GM18861 (cell line): ENCODE data around the gene RANBP17.
"Not testable (repeated sequence)": the region's sequence is repeated elsewhere in the genome, so short reads cannot be mapped to it uniquely, and the experiment has no call there.

Experiments used
- ATAC-seq: cut with Tn5 transposase; IDR thresholded peaks from one replicate; pipeline ENCODE4 v1.9.1; 2021; ENCODE audit not compliant: unreplicated experiment

The RANBP17 gene

GRCh38 chr5:170865622-170866021 lies 3.8 kb downstream of the RANBP17 start:
- ATAC-seq = peak; percentile 71

GRCh38 chr5:170867825-170868224 lies 6.0 kb downstream of the RANBP17 start:
- no peak for ATAC-seq

- not testable (repeated sequence) for ATAC-seq
These were observed 8.6 kb downstream of the RANBP17 start for GRCh38 chr5:170870390-170870789.

GRCh38 chr5:170874017-170874416 lies 12.2 kb downstream of the RANBP17 start:
- no peak for ATAC-seq

- ATAC-seq = no peak
These were observed 14.0 kb downstream of the RANBP17 start for GRCh38 chr5:170875811-170876210.

- ATAC-seq = no peak
These were observed 18.3 kb downstream of the RANBP17 start for GRCh38 chr5:170880084-170880483.

- ATAC-seq = no peak
These were observed 20.5 kb downstream of the RANBP17 start for GRCh38 chr5:170882345-170882744.

GRCh38 chr5:170885256-170885655 lies 23.4 kb downstream of the RANBP17 start:
- no peak for ATAC-seq

- no peak for ATAC-seq
These were observed 24.0 kb downstream of the RANBP17 start for GRCh38 chr5:170885809-170886208.

GRCh38 chr5:170886210-170886894 lies 24.5 kb downstream of the RANBP17 start:
- ATAC-seq = no peak

- no peak for ATAC-seq
These were observed 30.4 kb downstream of the RANBP17 start for GRCh38 chr5:170892196-170892595.

GRCh38 chr5:170894665-170895064 lies 32.8 kb downstream of the RANBP17 start:
- ATAC-seq = no peak

GRCh38 chr5:170896779-170897178 lies 35.0 kb downstream of the RANBP17 start:
- ATAC-seq = no peak

GRCh38 chr5:170903075-170903474 lies 41.3 kb downstream of the RANBP17 start:
- ATAC-seq = no peak

GRCh38 chr5:170907758-170908157 lies 45.9 kb downstream of the RANBP17 start:
- no peak for ATAC-seq

- ATAC-seq = no peak
These were observed 51.8 kb downstream of the RANBP17 start for GRCh38 chr5:170913573-170913972.

GRCh38 chr5:170917113-170917512 lies 55.3 kb downstream of the RANBP17 start:
- ATAC-seq = no peak

- ATAC-seq = no peak
These were observed 58.4 kb downstream of the RANBP17 start for GRCh38 chr5:170920196-170920595.

- not testable (repeated sequence) for ATAC-seq
These were observed 60.5 kb downstream of the RANBP17 start for GRCh38 chr5:170922331-170922730.

- no peak for ATAC-seq
These were observed 62.2 kb downstream of the RANBP17 start for GRCh38 chr5:170923910-170924620.

GRCh38 chr5:170935534-170936218 lies 73.9 kb downstream of the RANBP17 start:
- ATAC-seq = not testable (repeated sequence)

GRCh38 chr5:170937072-170937471 lies 75.3 kb downstream of the RANBP17 start:
- ATAC-seq = no peak
